Adrenal gland (tissue), 12 donors: ENCODE measurements around the gene CPA4. TPM values are rescaled to one million over a fixed set of nuclear protein-coding genes. Genes with fewer than 3 reads are reported as not detected.

ENCODE experiments used
- DNase-seq, 7 donors: peaks; one replicate each; pipeline ENCODE4 v3.0.0-alpha.2; 2019 to 2020
- H3K27ac ChIP-seq, 5 donors: fragments of 200-600 bp; sonication (generic) in 4 of 5; 1 replicate in 3 of 5; 2 replicates in 2 of 5; pipeline versions ENCODE4 v1.5.1 to v1.8.0; 2016 to 2020; ENCODE audit warnings: mild to moderate bottlenecking in 1 of 5
- H3K27me3 ChIP-seq: fragments of 200-600 bp; 2 replicates; pipeline ENCODE4 v1.8.0; 2021
- H3K36me3 ChIP-seq, 2 donors: fragments of 200-600 bp; replicated peaks in 1 of 2; 1 replicate in 1 of 2; 2 replicates in 1 of 2; pipeline versions ENCODE4 v1.5.1 to v1.8.0; 2018 to 2022
- H3K4me1 ChIP-seq, 2 donors: fragments of 200-600 bp; replicated peaks in 1 of 2; 1 replicate in 1 of 2; 2 replicates in 1 of 2; pipeline versions ENCODE4 v1.5.1 to v1.8.0; 2018 to 2021
- H3K4me3 ChIP-seq, 4 donors: fragments of 200-600 bp; sonication (generic) in 3 of 4; one replicate each; pipeline ENCODE4 v1.5.1; 2016 to 2018
- H3K9me3 ChIP-seq, 3 donors: fragments of 200-600 bp; sonication (generic) in 1 of 3; replicated peaks in 1 of 3; 1 replicate in 2 of 3; 2 replicates in 1 of 3; pipeline versions ENCODE4 v1.5.1 to v1.8.0; 2016 to 2021
- POLR2A ChIP-seq, 2 donors: fragments of 450-650 bp; IDR thresholded peaks; one replicate each; pipeline ENCODE4 v1.6.1; 2017; ENCODE audit warnings: antibody characterized with exemption in 2 of 2, mild to moderate bottlenecking in 2 of 2, moderate library complexity in 1 of 2
- WGBS, 4 donors: extraction: QIAGEN DNeasy Blood & Tissue Kit in 2 of 4; methylation state at CpG; one replicate each; pipeline versions ENCODE4 v1.1.5 to v1.1.7; 2013 to 2017; 5-methylcytosine and 5-hydroxymethylcytosine counted together
- intact Hi-C, 2 donors: fragments of 100-400 bp; cut with DNase I; formaldehyde crosslinking; loops; one replicate each; pipeline versions ENCODE4 v1.14.1 to v1.15.0; 2022 to 2023
- polyA plus RNA-seq, 3 donors: library from polyadenylated mRNA; stranded (reverse); fragments of 200-250 nt in 2 of 3; fragments of 350-450 nt in 1 of 3; fragmentation: Illumina TruSeq in 1 of 3; extraction: RNeasy Lipid Tissue Mini Kit (QIAGEN cat#74804) in 1 of 3; gene quantifications; one replicate each; pipeline ENCODE4 v1.2.3, GENCODE V29; 2013 to 2014
- total RNA-seq, 9 donors: library from RNA; depleted of rRNA in 4 of 9; stranded (reverse); fragments of >200 nt in 4 of 9; fragments of 120-200 nt in 1 of 9; fragmentation: NEBNext Ultra II Directional in 1 of 9; extraction: Animal tissue kit (Norgen Biotek cat#: 25700) in 1 of 9; gene quantifications; one replicate each; pipeline versions ENCODE4 v1.1.0 to v1.2.4, GENCODE V29; 2013 to 2023
- TF ChIP-seq, protein P1 (sequence below), 6 experiments: fragments of 450-650 bp in 4 of 6; fragments of 200-600 bp in 2 of 6; sonication (generic) in 1 of 6; IDR thresholded peaks; 1 replicate in 5 of 6; 2 replicates in 1 of 6; pipeline versions ENCODE4 v1.5.1 to v1.8.0; 2016 to 2021; ENCODE audit warnings: antibody characterized with exemption in 6 of 6, mild to moderate bottlenecking in 2 of 6, moderate library complexity in 1 of 6
- donor health status: healthy with polysubstance abuse.
- donor health status: Bipolar disorder and iron deficiency.
- donor health status: DM: yes; HTN: yes; CAD: no.
- donor health status: DM: no; HTN: no; CAD: no.
- donor health status: DM: no; HTN: no; CAD: no.
- donor health status: DM: yes; HTN: yes; CAD: no.

CPA4 gene
- total and polyA plus RNA-seq, 12 donors, result 0.55 to 26.7 (median 2.4) TPM; not detected in 1

DNA sequence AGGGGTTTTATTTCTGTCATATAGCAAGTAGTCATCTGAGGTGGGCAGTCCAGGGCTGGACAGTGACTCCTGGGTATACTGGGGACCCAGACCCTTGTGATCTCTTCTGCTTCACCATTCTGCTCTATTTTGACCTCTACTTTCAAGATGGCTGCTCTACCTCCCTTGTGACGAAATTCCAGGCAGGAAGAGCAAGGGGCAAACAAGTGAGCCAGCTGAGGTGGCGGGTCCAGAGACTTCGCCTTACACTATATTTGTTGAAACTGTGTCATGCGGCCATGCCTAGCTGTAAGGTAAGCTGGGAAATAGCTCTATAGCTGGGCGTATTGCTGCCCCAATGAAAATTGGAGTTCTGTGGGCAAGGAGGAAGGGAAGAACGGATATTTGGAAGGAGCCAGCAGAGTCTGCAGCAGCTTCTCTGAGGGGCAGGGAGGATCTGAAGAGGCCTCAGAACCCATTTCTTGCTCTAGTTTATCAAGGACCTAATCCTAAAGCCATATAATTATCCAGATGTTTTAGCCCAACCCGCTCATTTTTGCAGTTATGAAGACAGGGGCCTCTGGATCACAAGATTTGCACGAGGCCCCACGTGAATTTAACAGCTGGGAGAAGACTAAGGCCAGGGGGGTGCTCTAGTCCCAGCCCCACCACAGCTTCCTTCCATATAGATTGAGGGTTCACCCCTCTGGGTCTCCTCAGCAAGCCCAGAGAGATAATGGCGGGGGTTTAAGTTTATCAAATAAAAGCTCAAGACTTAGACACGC is 79.6 kb downstream of the CPA4 start:
- Histone ChIP-seq H3K27ac (peak overlapping the region; percentile 83 to 95 (median 87)), H3K27me3 (no peaks in the 10 kb centered on the region), H3K4me1 (peaks cover 19 to 54% of the 10 kb centered on the region in 2 donors), H3K9me3 (no peaks in the 10 kb centered on the region), H3K36me3 (no peaks in the 10 kb centered on the region), H3K4me3 (no peak overlapping the region)
- intact Hi-C loops, result no loop called here
- no peak for DNase-seq
- WGBS, 4 donors, result 89 to 96% (median 90%) methylated on average over 10 to 11 of the region's 11 CpGs
- TF ChIP-seq, protein P1, sequence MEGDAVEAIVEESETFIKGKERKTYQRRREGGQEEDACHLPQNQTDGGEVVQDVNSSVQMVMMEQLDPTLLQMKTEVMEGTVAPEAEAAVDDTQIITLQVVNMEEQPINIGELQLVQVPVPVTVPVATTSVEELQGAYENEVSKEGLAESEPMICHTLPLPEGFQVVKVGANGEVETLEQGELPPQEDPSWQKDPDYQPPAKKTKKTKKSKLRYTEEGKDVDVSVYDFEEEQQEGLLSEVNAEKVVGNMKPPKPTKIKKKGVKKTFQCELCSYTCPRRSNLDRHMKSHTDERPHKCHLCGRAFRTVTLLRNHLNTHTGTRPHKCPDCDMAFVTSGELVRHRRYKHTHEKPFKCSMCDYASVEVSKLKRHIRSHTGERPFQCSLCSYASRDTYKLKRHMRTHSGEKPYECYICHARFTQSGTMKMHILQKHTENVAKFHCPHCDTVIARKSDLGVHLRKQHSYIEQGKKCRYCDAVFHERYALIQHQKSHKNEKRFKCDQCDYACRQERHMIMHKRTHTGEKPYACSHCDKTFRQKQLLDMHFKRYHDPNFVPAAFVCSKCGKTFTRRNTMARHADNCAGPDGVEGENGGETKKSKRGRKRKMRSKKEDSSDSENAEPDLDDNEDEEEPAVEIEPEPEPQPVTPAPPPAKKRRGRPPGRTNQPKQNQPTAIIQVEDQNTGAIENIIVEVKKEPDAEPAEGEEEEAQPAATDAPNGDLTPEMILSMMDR (IDR thresholded peaks at IDR 0.05), result no peak
- no peak for TF ChIP-seq POLR2A (IDR thresholded peaks at IDR 0.05)

Other genes starting within 250 kb of the CPA4 start
- gene ZC3HC1, start 241.8 kb upstream of the CPA4 start, total RNA-seq, result 10 to 100 TPM; 13.1 to 36.1 (median 19.1) TPM
- 10 to 100 TPM; 15.9 to 28.1 (median 22.2) TPM for gene ZC3HC1, start 241.8 kb upstream of the CPA4 start, polyA plus RNA-seq
- 10 to 100 TPM; 23.9 to 57.2 (median 33.9) TPM for gene KLHDC10, start 222.6 kb upstream of the CPA4 start, total RNA-seq
- gene KLHDC10, start 222.6 kb upstream of the CPA4 start, polyA plus RNA-seq, result 10 to 100 TPM; 13.4 to 35.6 (median 14.5) TPM
- 10 to 100 TPM; 23.5 to 77.1 (median 43.8) TPM for gene TMEM209, start 87.8 kb upstream of the CPA4 start, total RNA-seq
- 10 to 100 TPM in 1 of 3 donors, 1 to 10 TPM in 2; 6.0 to 35.3 (median 9.5) TPM for gene TMEM209, start 87.8 kb upstream of the CPA4 start, polyA plus RNA-seq
- under 1 TPM in 1 of 9 donors, not detected in 8; 0.06 TPM for gene SSMEM1, start 85.3 kb upstream of the CPA4 start, total RNA-seq
- under 1 TPM in 1 of 3 donors, not detected in 2; 0.13 TPM for gene SSMEM1, start 85.3 kb upstream of the CPA4 start, polyA plus RNA-seq
- 1 to 10 TPM in 3 of 9 donors, under 1 TPM in 2, not detected in 4; 0.22 to 2.3 (median 1.1) TPM for gene CPA2, start 26.3 kb upstream of the CPA4 start, total RNA-seq
- under 1 TPM; 0.15 to 0.94 (median 0.56) TPM for gene CPA2, start 26.3 kb upstream of the CPA4 start, polyA plus RNA-seq
- gene CPA5, start 51.7 kb downstream of the CPA4 start, total RNA-seq, result under 1 TPM in 2 of 9 donors, not detected in 7; 0.28 to 0.65 TPM
- under 1 TPM in 2 of 3 donors, not detected in 1; 0.24 to 0.30 TPM for gene CPA5, start 51.7 kb downstream of the CPA4 start, polyA plus RNA-seq
- 10 to 100 TPM in 2 of 9 donors, 1 to 10 TPM in 2, under 1 TPM in 2, not detected in 3; 0.14 to 15.0 (median 2.2) TPM for gene CPA1, start 87.3 kb downstream of the CPA4 start, total RNA-seq
- 1 to 10 TPM in 2 of 3 donors, not detected in 1; 1.1 to 1.8 TPM for gene CPA1, start 87.3 kb downstream of the CPA4 start, polyA plus RNA-seq
- 10 to 100 TPM; 10.2 to 21.4 (median 16.7) TPM for gene CEP41, start 147.9 kb downstream of the CPA4 start, total RNA-seq
- gene CEP41, start 147.9 kb downstream of the CPA4 start, polyA plus RNA-seq, result 10 to 100 TPM in 1 of 3 donors, 1 to 10 TPM in 2; 3.9 to 22.9 (median 4.4) TPM
- gene MEST, start 198.9 kb downstream of the CPA4 start, total RNA-seq, result 100 to 1,000 TPM in 8 of 9 donors, 10 to 100 TPM in 1; 98.9 to 277 (median 155) TPM
- 100 to 1,000 TPM in 1 of 3 donors, 10 to 100 TPM in 2; 50.1 to 103 (median 57.5) TPM for gene MEST, start 198.9 kb downstream of the CPA4 start, polyA plus RNA-seq